ENCODE data around the gene MCEE.

GRCh38 chr2:71074893-71075395 lies 55.1 kb downstream of the MCEE start:
- TF ChIP-seq SUZ12 (IDR thresholded peaks at IDR 0.05), result no peak
- no peak for TF ChIP-seq BHLHE40 (IDR thresholded peaks at IDR 0.05; ENCODE audit: borderline replicate concordance)
